ENCODE measurements around the gene MCTP1. TPM values are rescaled to one million over a fixed set of nuclear protein-coding genes. Genes with fewer than 3 reads are reported as not detected.
"Not testable (repeated sequence)": the region's sequence is repeated elsewhere in the genome, so short reads cannot be mapped to it uniquely, and the experiment has no call there.

The MCTP1 gene
- total and polyA plus RNA-seq, 2 donors from 2014 or later: 1.4 to 19.3 TPM

- Histone ChIP-seq H3K27me3 (ENCODE audit: control insufficient read depth, insufficient read depth, low read length) (no peaks in the 10 kb centered on the region), H3K9me3 (ENCODE audit: control insufficient read depth in 2 of 3, insufficient read depth in 1 of 3, low read length in 3 of 3) (no peaks in the 10 kb centered on the region), H3K4me3 (ENCODE audit: low read length in 3 of 3) (no peak overlapping the region), H3K36me3 (ENCODE audit: control insufficient read depth in 2 of 3, insufficient read depth in 3 of 3, low read length in 3 of 3) (no peaks in the 10 kb centered on the region), H3K9ac (ENCODE audit: low read length in 3 of 3) (no peak overlapping the region), H3K27ac (ENCODE audit: low read depth in 2 of 2, low read length in 2 of 2) (no peak overlapping the region), H3K4me1 (ENCODE audit: control insufficient read depth in 2 of 3, insufficient read depth in 2 of 3, low read depth in 1 of 3, low read length in 3 of 3) (no peaks in the 10 kb centered on the region)
- intact Hi-C loops (cut with DNase I): no loop called here
- no peak for DNase-seq
- FAIRE-seq: no peak
- TF ChIP-seq CTCF (IDR thresholded peaks at IDR 0.05; ENCODE audit: borderline replicate concordance, extremely low read depth, insufficient read depth): no peak
Observed at GRCh38 chr5:95217881-95218280, 67.0 kb downstream of the MCTP1 start.

- FAIRE-seq (no peak), DNase-seq (no peak)
- H3K27ac ChIP-seq (ENCODE audit: low read depth in 2 of 2, low read length in 2 of 2): no peak overlapping the region
- no peaks in the 10 kb centered on the region for H3K9me3 ChIP-seq (ENCODE audit: control insufficient read depth in 2 of 3, insufficient read depth in 1 of 3, low read length in 3 of 3)
- no peaks in the 10 kb centered on the region for H3K36me3 ChIP-seq (ENCODE audit: control insufficient read depth in 2 of 3, insufficient read depth in 3 of 3, low read length in 3 of 3)
- no peaks in the 10 kb centered on the region for H3K4me1 ChIP-seq (ENCODE audit: control insufficient read depth in 2 of 3, insufficient read depth in 2 of 3, low read depth in 1 of 3, low read length in 3 of 3)
- TF ChIP-seq CTCF (IDR thresholded peaks at IDR 0.05; ENCODE audit: borderline replicate concordance, extremely low read depth, insufficient read depth): no peak
- intact Hi-C loops (cut with DNase I): no loop called here
- no peaks in the 10 kb centered on the region for H3K27me3 ChIP-seq (ENCODE audit: control insufficient read depth, insufficient read depth, low read length)
- H3K4me3 ChIP-seq (ENCODE audit: low read length in 3 of 3): no peak overlapping the region
- H3K9ac ChIP-seq (ENCODE audit: low read length in 3 of 3): no peak overlapping the region
Observed at GRCh38 chr5:95217351-95217750, 67.5 kb downstream of the MCTP1 start.

GRCh38 chr5:95216136-95216955 is 68.5 kb downstream of the MCTP1 start:
- Histone ChIP-seq H3K27ac (ENCODE audit: low read depth in 2 of 2, low read length in 2 of 2) (no peak overlapping the region), H3K9ac (ENCODE audit: low read length in 3 of 3) (no peak overlapping the region), H3K9me3 (ENCODE audit: control insufficient read depth in 2 of 3, insufficient read depth in 1 of 3, low read length in 3 of 3) (no peaks in the 10 kb centered on the region), H3K36me3 (ENCODE audit: control insufficient read depth in 2 of 3, insufficient read depth in 3 of 3, low read length in 3 of 3) (no peaks in the 10 kb centered on the region), H3K27me3 (ENCODE audit: control insufficient read depth, insufficient read depth, low read length) (no peaks in the 10 kb centered on the region), H3K4me3 (ENCODE audit: low read length in 3 of 3) (no peak overlapping the region), H3K4me1 (ENCODE audit: control insufficient read depth in 2 of 3, insufficient read depth in 2 of 3, low read depth in 1 of 3, low read length in 3 of 3) (no peaks in the 10 kb centered on the region)
- FAIRE-seq: no peak
- no peak for TF ChIP-seq CTCF (IDR thresholded peaks at IDR 0.05; ENCODE audit: borderline replicate concordance, extremely low read depth, insufficient read depth)
- intact Hi-C loops (cut with DNase I): no loop called here
- DNase-seq: peak in 1 of 5 donors; percentile 10

- H3K27me3 ChIP-seq (ENCODE audit: control insufficient read depth, insufficient read depth, low read length); H3K9ac ChIP-seq (ENCODE audit: low read length in 3 of 3); H3K4me1 ChIP-seq (ENCODE audit: control insufficient read depth in 2 of 3, insufficient read depth in 2 of 3, low read depth in 1 of 3, low read length in 3 of 3); FAIRE-seq; H3K27ac ChIP-seq (ENCODE audit: low read depth in 2 of 2, low read length in 2 of 2); intact Hi-C loops (cut with DNase I); H3K9me3 ChIP-seq (ENCODE audit: control insufficient read depth in 2 of 3, insufficient read depth in 1 of 3, low read length in 3 of 3); H3K4me3 ChIP-seq (ENCODE audit: low read length in 3 of 3); H3K36me3 ChIP-seq (ENCODE audit: control insufficient read depth in 2 of 3, insufficient read depth in 3 of 3, low read length in 3 of 3); DNase-seq: not testable (repeated sequence)
Observed at GRCh38 chr5:95207811-95208210, 77.1 kb downstream of the MCTP1 start.

Data from kidney (tissue), 14 donors.